Astrocyte (in vitro differentiated cells and primary cell): ENCODE results near the gene TPPP2.

Source experiments
- EZH2 ChIP-seq: IDR thresholded peaks from 2 replicates; pipeline ENCODE4 v1.6.1; 2012; ENCODE audit warnings: mild to moderate bottlenecking, low read length, inconsistent platforms; ENCODE audit not compliant: insufficient read depth
- TF ChIP-seq, protein P1 (sequence below): IDR thresholded peaks from 2 replicates; pipeline ENCODE4 v1.5.1; 2011; ENCODE audit warnings: low read depth, mild to moderate bottlenecking, inconsistent platforms, low read length, moderate library complexity; ENCODE audit not compliant: insufficient read depth

DNA sequence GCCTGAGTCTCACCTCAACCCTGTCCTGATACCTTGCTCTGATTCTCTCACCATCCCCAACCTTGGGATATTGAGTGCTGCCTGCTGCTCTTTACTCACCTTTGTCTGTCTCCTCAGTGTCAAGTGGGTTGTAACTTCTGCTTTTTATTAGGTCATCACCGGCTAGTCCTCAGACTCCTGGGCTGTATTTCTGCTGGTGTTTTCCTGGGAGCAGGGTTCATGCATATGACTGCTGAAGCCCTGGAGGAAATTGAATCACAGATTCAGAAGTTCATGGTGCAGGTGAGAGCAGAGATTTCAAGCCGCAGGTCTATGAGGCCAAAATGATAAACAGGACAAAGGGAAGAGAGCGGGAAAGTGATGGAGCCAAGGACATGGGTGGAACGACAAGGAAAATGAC is 30.4 kb upstream of the TPPP2 start:
- TF ChIP-seq, protein P1, sequence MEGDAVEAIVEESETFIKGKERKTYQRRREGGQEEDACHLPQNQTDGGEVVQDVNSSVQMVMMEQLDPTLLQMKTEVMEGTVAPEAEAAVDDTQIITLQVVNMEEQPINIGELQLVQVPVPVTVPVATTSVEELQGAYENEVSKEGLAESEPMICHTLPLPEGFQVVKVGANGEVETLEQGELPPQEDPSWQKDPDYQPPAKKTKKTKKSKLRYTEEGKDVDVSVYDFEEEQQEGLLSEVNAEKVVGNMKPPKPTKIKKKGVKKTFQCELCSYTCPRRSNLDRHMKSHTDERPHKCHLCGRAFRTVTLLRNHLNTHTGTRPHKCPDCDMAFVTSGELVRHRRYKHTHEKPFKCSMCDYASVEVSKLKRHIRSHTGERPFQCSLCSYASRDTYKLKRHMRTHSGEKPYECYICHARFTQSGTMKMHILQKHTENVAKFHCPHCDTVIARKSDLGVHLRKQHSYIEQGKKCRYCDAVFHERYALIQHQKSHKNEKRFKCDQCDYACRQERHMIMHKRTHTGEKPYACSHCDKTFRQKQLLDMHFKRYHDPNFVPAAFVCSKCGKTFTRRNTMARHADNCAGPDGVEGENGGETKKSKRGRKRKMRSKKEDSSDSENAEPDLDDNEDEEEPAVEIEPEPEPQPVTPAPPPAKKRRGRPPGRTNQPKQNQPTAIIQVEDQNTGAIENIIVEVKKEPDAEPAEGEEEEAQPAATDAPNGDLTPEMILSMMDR, result no peak
- no peak for TF ChIP-seq EZH2
